Bronchial epithelial cell (primary cell): ENCODE data around the gene ARFGAP1. TPM values are rescaled to one million over a fixed set of nuclear protein-coding genes. Genes with fewer than 3 reads are reported as not detected.

ENCODE experiments used
- DNase-seq: peaks from one replicate; pipeline ENCODE4 v3.0.0-alpha.2; 2010; ENCODE audit warnings: low read depth
- FAIRE-seq: peaks from 2 replicates; lab custom pipeline; 2011; peaks lifted over from hg19 to GRCh38; lab: Jason Lieb, UNC
- H3K27me3 ChIP-seq: 2 replicates; pipeline ENCODE4 v1.5.1; 2011; ENCODE audit warnings: low read length; ENCODE audit not compliant: control insufficient read depth, insufficient read depth
- H3K36me3 ChIP-seq: 2 replicates; pipeline ENCODE4 v1.5.1; 2011; ENCODE audit warnings: low read length; ENCODE audit not compliant: control insufficient read depth, insufficient read depth
- H3K4me3 ChIP-seq: 2 replicates; pipeline ENCODE4 v1.5.1; 2011; ENCODE audit warnings: mild to moderate bottlenecking, low read depth, low read length, control low read depth
- CTCF ChIP-seq: IDR thresholded peaks from 2 replicates; pipeline ENCODE4 v1.5.1; 2011; ENCODE audit warnings: mild to moderate bottlenecking, moderate library complexity, low read length, control low read depth, inconsistent platforms; ENCODE audit not compliant: insufficient read depth, severe bottlenecking
- total RNA-seq: library from RNA; depleted of rRNA; stranded (reverse); fragments of >200 nt; gene quantifications from 2 replicates; pipeline ENCODE4 v1.2.1, GENCODE V29; 2014

Gene ARFGAP1
- total RNA-seq, 1 donor from 2014 or later, result 49.2 TPM

- DNase-seq (no peak), FAIRE-seq (no peak)
- Histone ChIP-seq H3K4me3 (no peak overlapping the region), H3K27me3 (no peaks in the 10 kb centered on the region), H3K36me3 (peaks cover 41% of the 10 kb centered on the region)
- TF ChIP-seq CTCF, result no peak
Observed at GRCh38 chr20:63280371-63280770, 7.8 kb downstream of the ARFGAP1 start.

GRCh38 chr20:63280929-63281545, 8.4 kb downstream of the ARFGAP1 start:
- Histone ChIP-seq H3K36me3 (peaks cover 42% of the 10 kb centered on the region), H3K27me3 (no peaks in the 10 kb centered on the region), H3K4me3 (no peak overlapping the region)
- DNase-seq (no peak), FAIRE-seq (no peak)
- peak; percentile 34 for TF ChIP-seq CTCF

- FAIRE-seq (no peak), DNase-seq (no peak)
- no peaks in the 10 kb centered on the region for H3K27me3 ChIP-seq
- TF ChIP-seq CTCF, result no peak
- H3K36me3 ChIP-seq, result peaks cover 38% of the 10 kb centered on the region
- H3K4me3 ChIP-seq, result no peak overlapping the region
Observed at GRCh38 chr20:63281742-63282665, 9.4 kb downstream of the ARFGAP1 start.

GRCh38 chr20:63282946-63283345, 10.3 kb downstream of the ARFGAP1 start:
- Histone ChIP-seq H3K27me3 (no peaks in the 10 kb centered on the region), H3K36me3 (peaks cover 34% of the 10 kb centered on the region), H3K4me3 (no peak overlapping the region)
- FAIRE-seq (no peak), DNase-seq (no peak)
- no peak for TF ChIP-seq CTCF

GRCh38 chr20:63283397-63284082, 10.9 kb downstream of the ARFGAP1 start:
- no peak overlapping the region for H3K4me3 ChIP-seq
- no peaks in the 10 kb centered on the region for H3K27me3 ChIP-seq
- no peak for DNase-seq
- no peak for TF ChIP-seq CTCF
- peaks cover 30% of the 10 kb centered on the region for H3K36me3 ChIP-seq
- FAIRE-seq, result no peak
